Tibial nerve (tissue), 4 donors: ENCODE data around the gene RALGDS.

Experiments used
- EP300 ChIP-seq, 2 donors: sonication (generic); formaldehyde crosslinking; IDR thresholded peaks; one replicate each; pipeline ENCODE4 v1.6.1; 2017; ENCODE audit warnings: antibody characterized with exemption in 2 of 2, mild to moderate bottlenecking in 1 of 2
- POLR2A ChIP-seq, 2 donors: fragments of 450-650 bp; IDR thresholded peaks; one replicate each; pipeline ENCODE4 v1.6.1; 2017; ENCODE audit warnings: antibody characterized with exemption in 2 of 2, mild to moderate bottlenecking in 2 of 2, moderate library complexity in 2 of 2
- TF ChIP-seq, protein P1 (sequence below), 5 experiments: fragments of 200-600 bp in 3 of 5; fragments of 450-650 bp in 2 of 5; sonication (generic) in 3 of 5; IDR thresholded peaks; one replicate each; pipeline ENCODE4 v1.5.1; 2016 to 2019; ENCODE audit warnings: antibody characterized with exemption in 5 of 5, mild to moderate bottlenecking in 3 of 5, moderate library complexity in 2 of 5

- TF ChIP-seq, protein P1, sequence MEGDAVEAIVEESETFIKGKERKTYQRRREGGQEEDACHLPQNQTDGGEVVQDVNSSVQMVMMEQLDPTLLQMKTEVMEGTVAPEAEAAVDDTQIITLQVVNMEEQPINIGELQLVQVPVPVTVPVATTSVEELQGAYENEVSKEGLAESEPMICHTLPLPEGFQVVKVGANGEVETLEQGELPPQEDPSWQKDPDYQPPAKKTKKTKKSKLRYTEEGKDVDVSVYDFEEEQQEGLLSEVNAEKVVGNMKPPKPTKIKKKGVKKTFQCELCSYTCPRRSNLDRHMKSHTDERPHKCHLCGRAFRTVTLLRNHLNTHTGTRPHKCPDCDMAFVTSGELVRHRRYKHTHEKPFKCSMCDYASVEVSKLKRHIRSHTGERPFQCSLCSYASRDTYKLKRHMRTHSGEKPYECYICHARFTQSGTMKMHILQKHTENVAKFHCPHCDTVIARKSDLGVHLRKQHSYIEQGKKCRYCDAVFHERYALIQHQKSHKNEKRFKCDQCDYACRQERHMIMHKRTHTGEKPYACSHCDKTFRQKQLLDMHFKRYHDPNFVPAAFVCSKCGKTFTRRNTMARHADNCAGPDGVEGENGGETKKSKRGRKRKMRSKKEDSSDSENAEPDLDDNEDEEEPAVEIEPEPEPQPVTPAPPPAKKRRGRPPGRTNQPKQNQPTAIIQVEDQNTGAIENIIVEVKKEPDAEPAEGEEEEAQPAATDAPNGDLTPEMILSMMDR (IDR thresholded peaks at IDR 0.05): no peak
- TF ChIP-seq POLR2A (IDR thresholded peaks at IDR 0.05) (no peak), EP300 (IDR thresholded peaks at IDR 0.05) (no peak)
Measured at GRCh38 chr9:133162861-133163503, 41.9 kb upstream of the RALGDS start.
